GM21576 (cell line): ENCODE results near the gene NDUFB4.
"Not testable (repeated sequence)": the region's sequence is repeated elsewhere in the genome, so short reads cannot be mapped to it uniquely, and the experiment has no call there.

Experiments
- ATAC-seq: cut with Tn5 transposase; IDR thresholded peaks from one replicate; pipeline ENCODE4 v1.9.1; 2021; ENCODE audit warnings: mild to moderate bottlenecking, moderate library complexity; ENCODE audit not compliant: unreplicated experiment

NDUFB4 gene

GRCh38 chr3:120569222-120570057 is 26.7 kb upstream of the NDUFB4 start:
- ATAC-seq, result no peak

- ATAC-seq, result no peak
These were observed 24.1 kb upstream of the NDUFB4 start for GRCh38 chr3:120572027-120572426.

DNA sequence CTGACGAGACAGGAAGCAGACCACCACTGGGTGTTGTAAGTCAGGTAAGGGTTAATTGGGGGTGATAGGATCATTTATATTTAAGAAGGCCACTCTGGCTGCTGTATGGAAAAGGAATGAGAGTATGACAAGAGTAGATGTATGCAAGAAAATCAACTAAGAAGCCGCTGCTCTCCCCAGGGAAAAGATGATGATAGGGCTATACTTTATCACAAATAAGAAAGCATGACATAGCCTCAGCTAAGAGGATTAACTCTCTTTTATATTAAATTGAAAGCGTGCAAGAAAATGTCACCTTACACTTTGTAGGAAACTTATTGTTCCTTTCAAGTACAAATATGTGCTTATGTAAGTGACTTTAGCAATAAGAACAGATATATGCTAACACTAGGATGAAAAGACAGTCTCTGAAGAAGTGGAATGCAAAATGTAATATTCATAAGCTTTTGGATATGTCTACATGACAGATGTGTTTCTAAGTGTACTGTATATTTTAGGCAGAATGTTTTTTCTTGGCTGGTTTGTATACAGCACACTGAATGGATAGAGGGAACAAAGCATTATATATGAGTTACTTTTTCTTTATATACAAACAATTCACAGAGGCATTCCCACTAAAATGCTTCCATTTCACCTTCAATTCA is 8.7 kb upstream of the NDUFB4 start:
- ATAC-seq, result no peak

- no peak for ATAC-seq
These were observed 384 bp upstream of the NDUFB4 start for GRCh38 chr3:120595788-120596115.

GRCh38 chr3:120596853-120597223 is 702 bp downstream of the NDUFB4 start:
- ATAC-seq, result no peak

DNA sequence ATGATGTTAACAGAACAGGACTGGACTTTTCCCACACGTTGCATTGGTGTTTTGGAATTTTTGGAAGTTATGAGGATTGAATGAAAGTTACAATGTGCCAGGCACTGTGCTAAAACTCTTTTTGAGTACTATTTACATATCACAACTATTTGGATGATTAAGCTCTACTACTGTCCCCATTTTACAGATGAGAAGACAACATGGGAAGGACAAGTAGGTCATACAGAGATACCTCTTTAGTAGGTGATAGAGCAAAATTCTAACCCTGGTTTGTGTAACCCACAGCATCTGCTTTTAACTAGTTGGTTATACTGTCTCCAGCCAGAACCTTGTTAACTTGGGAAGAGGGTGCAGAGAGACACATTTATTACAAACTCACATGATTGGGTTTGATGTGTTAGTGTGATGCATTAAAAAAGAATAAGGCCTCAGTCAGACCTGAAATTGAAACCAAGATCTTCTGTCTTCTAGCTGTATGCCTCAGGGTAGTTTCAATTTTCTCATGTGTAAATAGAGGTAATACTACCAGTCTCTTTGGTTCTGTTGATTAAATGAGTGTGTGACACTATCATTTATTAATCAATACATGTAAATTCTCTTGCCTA is 1.4 kb downstream of the NDUFB4 start:
- peak; percentile 43 for ATAC-seq

GRCh38 chr3:120599211-120599610 is 3.1 kb downstream of the NDUFB4 start:
- no peak for ATAC-seq

GRCh38 chr3:120601554-120601953 is 5.4 kb downstream of the NDUFB4 start:
- no peak for ATAC-seq

DNA sequence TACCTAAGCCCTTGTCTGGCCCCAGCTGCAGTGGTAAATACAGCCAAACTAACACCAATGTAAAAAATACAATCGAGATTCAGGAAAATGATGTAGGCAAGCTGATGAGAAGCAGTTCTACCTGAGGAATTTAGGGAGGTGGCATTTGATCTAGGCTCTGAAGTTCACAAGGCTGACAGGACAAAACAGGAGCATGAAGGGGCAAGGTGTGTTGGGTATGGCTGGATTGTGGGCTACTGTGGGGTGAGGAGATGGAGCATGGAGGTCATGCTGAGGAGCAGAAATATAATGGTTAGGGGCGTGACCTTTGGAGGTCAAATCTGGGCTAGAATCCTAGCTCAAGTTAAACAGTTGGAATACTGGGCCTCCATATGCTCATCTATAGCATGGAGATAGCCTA is 6.5 kb downstream of the NDUFB4 start:
- no peak for ATAC-seq

DNA sequence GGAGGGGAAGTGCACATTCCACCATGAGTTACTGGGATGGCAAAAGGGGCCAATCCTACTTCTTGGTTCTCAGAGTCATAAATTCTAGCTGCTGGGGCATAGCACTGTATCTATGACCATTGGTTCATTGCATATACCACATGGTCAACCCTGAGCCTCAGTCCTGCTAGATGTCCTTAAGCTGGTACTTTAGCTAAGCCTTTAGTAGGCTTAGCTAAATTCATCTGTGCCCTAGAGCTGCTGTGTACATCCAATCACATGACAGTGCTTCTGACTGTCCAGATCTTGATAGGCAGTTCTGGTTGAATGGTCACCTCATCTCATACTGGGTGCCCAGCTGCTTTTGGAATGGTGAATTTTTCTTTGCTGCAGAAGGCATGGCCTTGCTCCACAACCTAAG is 8.2 kb downstream of the NDUFB4 start:
- no peak for ATAC-seq

- no peak for ATAC-seq
These were observed 8.6 kb downstream of the NDUFB4 start for GRCh38 chr3:120604784-120605183.

DNA sequence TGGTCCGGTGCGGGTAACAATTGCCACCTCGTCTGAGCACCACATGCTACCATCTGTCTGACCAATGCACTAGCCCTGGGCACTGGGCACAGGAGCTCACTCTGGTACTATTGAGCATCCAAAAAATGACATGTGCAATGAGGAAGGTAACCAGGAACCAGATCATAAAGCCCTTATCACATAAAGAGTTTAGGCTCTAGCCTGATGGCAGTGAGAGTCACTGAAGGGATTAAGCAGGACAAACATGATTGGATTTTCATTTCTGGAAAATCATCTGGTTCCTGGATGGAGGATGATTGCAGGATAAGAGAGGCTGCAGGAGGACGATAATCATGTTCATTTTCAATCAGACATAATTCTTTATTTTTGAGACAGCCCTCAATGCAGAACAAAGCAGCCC is 12.4 kb downstream of the NDUFB4 start:
- no peak for ATAC-seq

DNA sequence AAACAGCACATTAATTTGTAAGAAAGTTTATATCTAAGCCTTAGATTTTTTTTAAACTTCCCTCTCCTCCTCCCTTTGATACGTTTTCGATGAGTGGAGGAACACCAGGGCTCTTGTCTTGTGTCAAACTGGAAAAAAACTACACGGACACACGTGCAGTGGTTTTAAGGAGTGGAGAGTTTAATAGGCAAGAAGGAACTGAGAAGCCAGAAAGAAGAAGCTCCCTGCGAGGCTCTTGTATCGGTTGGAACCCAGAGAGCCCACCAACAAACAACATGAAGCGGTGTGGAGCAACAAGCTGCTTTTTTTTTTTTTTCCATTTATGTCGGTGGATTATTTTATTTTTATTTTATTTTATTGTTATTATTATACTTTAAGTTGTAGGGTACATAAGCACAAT is 18.6 kb downstream of the NDUFB4 start:
- no peak for ATAC-seq

- no peak for ATAC-seq
These were observed 19.9 kb downstream of the NDUFB4 start for GRCh38 chr3:120615847-120616609.

- ATAC-seq, result not testable (repeated sequence)
These were observed 20.6 kb downstream of the NDUFB4 start for GRCh38 chr3:120616745-120617144.

- ATAC-seq, result no peak
These were observed 26.3 kb downstream of the NDUFB4 start for GRCh38 chr3:120622457-120622856.

- no peak for ATAC-seq
These were observed 27.0 kb downstream of the NDUFB4 start for GRCh38 chr3:120622870-120623726.

DNA sequence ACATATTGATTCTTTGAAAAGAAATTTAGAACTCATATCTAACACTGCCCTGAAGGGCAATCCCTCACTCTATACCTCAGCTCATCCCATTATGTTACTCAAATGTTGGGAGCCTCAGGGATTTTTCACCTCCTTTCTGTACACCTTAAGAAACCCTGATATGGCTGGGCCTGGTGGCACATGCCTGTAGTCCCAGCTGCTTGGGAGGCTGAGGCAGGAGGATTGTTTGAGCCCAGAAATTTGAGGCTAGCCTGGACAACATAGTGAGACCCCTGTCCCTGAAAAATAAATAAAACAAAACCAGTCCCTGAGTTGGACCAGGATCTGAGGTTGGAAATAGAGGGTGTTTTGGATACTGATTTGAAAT is 27.6 kb downstream of the NDUFB4 start:
- no peak for ATAC-seq

GRCh38 chr3:120625159-120625586 is 29.0 kb downstream of the NDUFB4 start:
- no peak for ATAC-seq

DNA sequence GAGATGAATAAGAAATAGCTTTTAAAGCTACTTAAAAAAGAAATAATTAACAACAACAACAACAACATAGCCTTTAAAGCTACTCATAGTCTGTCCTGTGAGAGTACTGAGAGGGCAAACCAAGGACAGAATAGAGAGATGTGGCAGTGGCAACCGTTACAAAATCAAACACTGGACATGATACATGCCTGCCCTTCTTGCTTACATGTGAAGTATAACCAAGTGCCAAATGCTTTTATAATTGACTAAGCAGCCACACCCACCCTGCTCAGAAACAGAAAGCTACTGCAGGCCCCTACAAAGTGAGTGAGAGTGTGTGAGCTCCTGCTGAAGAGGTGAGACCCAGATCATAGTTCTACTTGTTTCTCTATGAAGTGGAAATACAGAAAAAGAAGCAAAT is 38.4 kb downstream of the NDUFB4 start:
- ATAC-seq, result no peak
